Right renal cortex interstitium (tissue), 3 donors: ENCODE results near the gene ILDR1. TPM values are rescaled to one million over a fixed set of nuclear protein-coding genes. Genes with fewer than 3 reads are reported as not detected.

Experiments used
- DNase-seq, 3 donors: peaks; one replicate each; pipeline ENCODE4 v3.0.0-alpha.2; 2013; ENCODE audit warnings: low read depth in 3 of 3, low spot score in 2 of 3
- polyA plus RNA-seq, 3 donors: library from polyadenylated mRNA; unstranded; fragments of 120-200 nt; gene quantifications; one replicate each; pipeline ENCODE4 v1.2.1, GENCODE V29; 2013; ENCODE audit not compliant: insufficient read length in 3 of 3

The ILDR1 gene
- polyA plus RNA-seq, 3 donors, result 8.1 to 8.3 (median 8.2) TPM

GRCh38 chr3:121995161-121996137, 26.6 kb downstream of the ILDR1 start:
- no peak for DNase-seq

- DNase-seq, result no peak
These were observed 27.5 kb downstream of the ILDR1 start for GRCh38 chr3:121994551-121994950.

- DNase-seq, result no peak
These were observed 29.2 kb downstream of the ILDR1 start for GRCh38 chr3:121992601-121993560.

- no peak for DNase-seq
These were observed 32.1 kb downstream of the ILDR1 start for GRCh38 chr3:121989943-121990342.

GRCh38 chr3:121988146-121988545, 33.9 kb downstream of the ILDR1 start:
- DNase-seq, result no peak

GRCh38 chr3:121985846-121986245, 36.2 kb downstream of the ILDR1 start:
- DNase-seq, result no peak

GRCh38 chr3:121981473-121981872, 40.6 kb downstream of the ILDR1 start:
- no peak for DNase-seq

GRCh38 chr3:121980450-121980796, 41.6 kb downstream of the ILDR1 start:
- no peak for DNase-seq

GRCh38 chr3:121979734-121980449, 42.2 kb downstream of the ILDR1 start:
- no peak for DNase-seq

- DNase-seq, result no peak
These were observed 42.8 kb downstream of the ILDR1 start for GRCh38 chr3:121979246-121979645.

- no peak for DNase-seq
These were observed 45.3 kb downstream of the ILDR1 start for GRCh38 chr3:121976727-121977126.

GRCh38 chr3:121975702-121976302, 46.2 kb downstream of the ILDR1 start:
- no peak for DNase-seq

GRCh38 chr3:121974601-121975111, 47.4 kb downstream of the ILDR1 start:
- DNase-seq, result no peak

GRCh38 chr3:121970047-121970446, 52.0 kb downstream of the ILDR1 start:
- DNase-seq, result peak in 1 of 3 donors; percentile 29

GRCh38 chr3:121969631-121970030, 52.4 kb downstream of the ILDR1 start:
- DNase-seq, result no peak

GRCh38 chr3:121963608-121964007, 58.4 kb downstream of the ILDR1 start:
- DNase-seq, result no peak

- no peak for DNase-seq
These were observed 59.6 kb downstream of the ILDR1 start for GRCh38 chr3:121962443-121962842.

- no peak for DNase-seq
These were observed 60.8 kb downstream of the ILDR1 start for GRCh38 chr3:121961283-121961682.

- DNase-seq, result no peak
These were observed 63.2 kb downstream of the ILDR1 start for GRCh38 chr3:121958801-121959200.
